ENCODE data around the gene RNF115. TPM values are rescaled to one million over a fixed set of nuclear protein-coding genes. Genes with fewer than 3 reads are reported as not detected.

Gene RNF115
- total RNA-seq, 1 donor from 2014 or later, result 13.9 TPM

- peak overlapping the region; percentile 97 for H3K27ac Mint-ChIP-seq
- H3K9me3 Mint-ChIP-seq, result no peaks in the 10 kb centered on the region
- peak overlapping the region; percentile 96 for H3K4me3 Mint-ChIP-seq
- peaks cover 15% of the 10 kb centered on the region for H3K27me3 Mint-ChIP-seq (ENCODE audit: low read depth)
- peaks cover 9% of the 10 kb centered on the region for H3K4me1 Mint-ChIP-seq
- peak; percentile 75 to 85 for DNase-seq (ENCODE audit: low spot score in 2 of 2, unreplicated experiment in 2 of 2)
- no peak for TF ChIP-seq CTCF (IDR thresholded peaks at IDR 0.05; ENCODE audit: unreplicated experiment)
- H3K36me3 Mint-ChIP-seq, result peaks cover 19% of the 10 kb centered on the region
Observed at GRCh38 chr1:145859491-145860023, 35.7 kb upstream of the RNF115 start.

GRCh38 chr1:145858901-145859490, 35.1 kb upstream of the RNF115 start, which contains the start of gene PIAS3:
TSS of gene PIAS3 (minus strand) at chr1:145859081. CDS start at chr1:145858990, 91 bp downstream.
- Mint-ChIP-seq H3K36me3 (peaks cover 24% of the 10 kb centered on the region), H3K9me3 (no peaks in the 10 kb centered on the region), H3K27ac (peak within 1 kb of the TSS; percentile 97), H3K27me3 (ENCODE audit: low read depth) (peaks cover 10% of the 10 kb centered on the region), H3K4me3 (peak within 1 kb of the TSS; percentile 96), H3K4me1 (peaks cover 9% of the 10 kb centered on the region)
- DNase-seq (ENCODE audit: low spot score in 2 of 2, unreplicated experiment in 2 of 2), result peak; percentile 83 to 90
- no peak for TF ChIP-seq CTCF (IDR thresholded peaks at IDR 0.05; ENCODE audit: unreplicated experiment)

- no peaks in the 10 kb centered on the region for H3K9me3 Mint-ChIP-seq
- H3K4me1 Mint-ChIP-seq, result peaks cover 9% of the 10 kb centered on the region
- DNase-seq (ENCODE audit: low spot score in 2 of 2, unreplicated experiment in 2 of 2), result peak in 1 of 2 experiments; percentile 58
- H3K36me3 Mint-ChIP-seq, result peaks cover 30% of the 10 kb centered on the region
- peaks cover 4% of the 10 kb centered on the region for H3K27me3 Mint-ChIP-seq (ENCODE audit: low read depth)
- H3K27ac Mint-ChIP-seq, result peak overlapping the region; percentile 97
- H3K4me3 Mint-ChIP-seq, result peak overlapping the region; percentile 96
- TF ChIP-seq CTCF (IDR thresholded peaks at IDR 0.05; ENCODE audit: unreplicated experiment), result no peak
Observed at GRCh38 chr1:145858238-145858900, 34.5 kb upstream of the RNF115 start.

- no peak overlapping the region for H3K27ac Mint-ChIP-seq
- H3K4me1 Mint-ChIP-seq, result peaks cover 9% of the 10 kb centered on the region
- H3K9me3 Mint-ChIP-seq, result no peaks in the 10 kb centered on the region
- peaks cover 36% of the 10 kb centered on the region for H3K36me3 Mint-ChIP-seq
- DNase-seq (ENCODE audit: low spot score in 2 of 2, unreplicated experiment in 2 of 2), result no peak
- no peak overlapping the region for H3K4me3 Mint-ChIP-seq
- TF ChIP-seq CTCF (IDR thresholded peaks at IDR 0.05; ENCODE audit: unreplicated experiment), result no peak
- no peaks in the 10 kb centered on the region for H3K27me3 Mint-ChIP-seq (ENCODE audit: low read depth)
Observed at GRCh38 chr1:145857170-145857569, 33.3 kb upstream of the RNF115 start.

GRCh38 chr1:145855426-145855948, 31.6 kb upstream of the RNF115 start:
- no peaks in the 10 kb centered on the region for H3K9me3 Mint-ChIP-seq
- no peak for TF ChIP-seq CTCF (IDR thresholded peaks at IDR 0.05; ENCODE audit: unreplicated experiment)
- DNase-seq (ENCODE audit: low spot score in 2 of 2, unreplicated experiment in 2 of 2), result no peak
- H3K27ac Mint-ChIP-seq, result no peak overlapping the region
- H3K36me3 Mint-ChIP-seq, result peaks cover 46% of the 10 kb centered on the region
- peaks cover 9% of the 10 kb centered on the region for H3K4me1 Mint-ChIP-seq
- no peak overlapping the region for H3K4me3 Mint-ChIP-seq
- H3K27me3 Mint-ChIP-seq (ENCODE audit: low read depth), result no peaks in the 10 kb centered on the region

Data from mesothelial cell of epicardium (in vitro differentiated cells).